GM12875 (cell line): ENCODE results near the gene ATRNL1.
A peak's percentile ranks its signal among the peaks of the same experiment; 100 is the strongest.

Source experiments
- H3K4me3 ChIP-seq: one replicate; pipeline ENCODE4 v1.5.1; 2011; ENCODE audit warnings: low read depth, low read length, control low read depth
- TF ChIP-seq, protein P1 (sequence below): IDR thresholded peaks from 2 replicates; pipeline ENCODE4 v1.5.1; 2011; ENCODE audit warnings: low read depth, mild to moderate bottlenecking, control low read depth, inconsistent platforms, low read length, moderate library complexity, borderline replicate concordance; ENCODE audit not compliant: insufficient read depth

ATRNL1 gene

GRCh38 chr10:115409347-115409746 is 316.2 kb downstream of the ATRNL1 start:
- no peak overlapping the region for H3K4me3 ChIP-seq
- TF ChIP-seq, protein P1, sequence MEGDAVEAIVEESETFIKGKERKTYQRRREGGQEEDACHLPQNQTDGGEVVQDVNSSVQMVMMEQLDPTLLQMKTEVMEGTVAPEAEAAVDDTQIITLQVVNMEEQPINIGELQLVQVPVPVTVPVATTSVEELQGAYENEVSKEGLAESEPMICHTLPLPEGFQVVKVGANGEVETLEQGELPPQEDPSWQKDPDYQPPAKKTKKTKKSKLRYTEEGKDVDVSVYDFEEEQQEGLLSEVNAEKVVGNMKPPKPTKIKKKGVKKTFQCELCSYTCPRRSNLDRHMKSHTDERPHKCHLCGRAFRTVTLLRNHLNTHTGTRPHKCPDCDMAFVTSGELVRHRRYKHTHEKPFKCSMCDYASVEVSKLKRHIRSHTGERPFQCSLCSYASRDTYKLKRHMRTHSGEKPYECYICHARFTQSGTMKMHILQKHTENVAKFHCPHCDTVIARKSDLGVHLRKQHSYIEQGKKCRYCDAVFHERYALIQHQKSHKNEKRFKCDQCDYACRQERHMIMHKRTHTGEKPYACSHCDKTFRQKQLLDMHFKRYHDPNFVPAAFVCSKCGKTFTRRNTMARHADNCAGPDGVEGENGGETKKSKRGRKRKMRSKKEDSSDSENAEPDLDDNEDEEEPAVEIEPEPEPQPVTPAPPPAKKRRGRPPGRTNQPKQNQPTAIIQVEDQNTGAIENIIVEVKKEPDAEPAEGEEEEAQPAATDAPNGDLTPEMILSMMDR, result no peak

GRCh38 chr10:115417585-115418265 is 324.6 kb downstream of the ATRNL1 start:
- no peak overlapping the region for H3K4me3 ChIP-seq
- TF ChIP-seq, protein P1, result peak; percentile 72

DNA sequence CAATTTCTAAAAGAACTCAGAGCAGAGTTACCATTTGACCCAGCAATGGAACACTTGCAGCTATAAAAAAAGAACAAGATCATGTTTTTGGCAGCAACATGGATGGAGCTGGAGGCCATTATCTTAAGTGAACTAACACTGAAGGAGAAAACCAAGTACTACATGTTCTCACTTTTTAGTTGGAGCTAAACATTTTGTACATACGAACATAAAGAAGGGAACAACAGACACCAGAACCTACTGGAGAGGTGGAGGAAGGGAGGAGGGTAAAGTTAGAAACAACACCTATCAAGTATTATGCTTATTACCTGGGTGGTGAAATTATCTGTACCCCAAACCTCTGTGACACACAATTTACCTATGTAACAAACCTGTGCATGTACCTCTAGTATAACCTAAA is 329.5 kb downstream of the ATRNL1 start:
- TF ChIP-seq, protein P1, result no peak
- no peak overlapping the region for H3K4me3 ChIP-seq

GRCh38 chr10:115427611-115428010 is 334.4 kb downstream of the ATRNL1 start:
- no peak overlapping the region for H3K4me3 ChIP-seq
- TF ChIP-seq, protein P1, result no peak

DNA sequence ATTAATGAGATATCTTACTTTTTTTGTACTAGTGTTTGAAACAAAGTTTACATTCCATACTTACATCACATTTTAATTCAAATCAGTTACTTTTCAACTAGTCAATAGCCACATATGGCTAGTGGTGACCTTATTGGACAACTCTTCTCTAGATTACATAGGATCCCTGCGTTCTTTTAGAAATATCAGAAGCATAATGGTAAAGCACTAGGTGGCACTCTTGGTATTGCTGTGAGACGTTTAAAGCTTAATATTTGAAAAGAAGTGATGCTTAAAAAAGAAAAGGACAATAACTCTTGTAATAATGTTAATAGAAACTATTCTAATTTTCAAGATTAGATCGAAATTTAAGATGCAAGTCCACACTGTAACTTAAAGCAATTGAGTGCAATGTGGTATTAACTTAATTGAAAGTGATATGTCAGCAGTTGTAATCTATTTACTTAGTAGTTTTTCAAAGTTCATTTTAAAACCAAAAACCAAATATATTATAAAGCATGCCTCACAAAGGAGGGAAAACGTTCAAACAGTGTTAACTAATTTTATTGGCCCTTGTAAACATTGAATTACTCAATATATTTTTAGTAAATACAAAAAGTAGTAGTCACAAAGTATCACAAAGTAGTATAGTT is 339.1 kb downstream of the ATRNL1 start:
- no peak overlapping the region for H3K4me3 ChIP-seq
- TF ChIP-seq, protein P1, result no peak

GRCh38 chr10:115436999-115437398 is 343.8 kb downstream of the ATRNL1 start:
- H3K4me3 ChIP-seq, result no peak overlapping the region
- TF ChIP-seq, protein P1, result no peak
